GM12801 (cell line): Measurements from ENCODE around the gene PRKG1.

Experiments used
- CTCF ChIP-seq: IDR thresholded peaks from one replicate; pipeline ENCODE4 v1.5.1; 2011; ENCODE audit warnings: control low read depth; ENCODE audit not compliant: insufficient read length; ENCODE audit errors: extremely low read depth

PRKG1 gene

GRCh38 chr10:51377070-51377931, 303.0 kb downstream of the PRKG1 start:
- no peak for TF ChIP-seq CTCF

- no peak for TF ChIP-seq CTCF
These were observed 303.8 kb downstream of the PRKG1 start for GRCh38 chr10:51377932-51378599.

- no peak for TF ChIP-seq CTCF
These were observed 307.9 kb downstream of the PRKG1 start for GRCh38 chr10:51382181-51382580.

GRCh38 chr10:51384971-51385370, 310.7 kb downstream of the PRKG1 start:
- no peak for TF ChIP-seq CTCF

GRCh38 chr10:51386248-51386885, 312.1 kb downstream of the PRKG1 start:
- TF ChIP-seq CTCF: no peak

- no peak for TF ChIP-seq CTCF
These were observed 315.4 kb downstream of the PRKG1 start for GRCh38 chr10:51389415-51390321.
